HG02938 (cell line): ENCODE measurements around the gene ARHGAP21.

ENCODE experiments used
- ATAC-seq: cut with Tn5 transposase; IDR thresholded peaks from one replicate; pipeline ENCODE4 v1.9.1; 2021; ENCODE audit warnings: mild to moderate bottlenecking, moderate library complexity; ENCODE audit not compliant: unreplicated experiment

The ARHGAP21 gene

GRCh38 chr10:24723386-24723787 lies 300 bp downstream of the ARHGAP21 start:
- peak; percentile 17 for ATAC-seq

- peak; percentile 22 for ATAC-seq
Measured at GRCh38 chr10:24722676-24723385, 856 bp downstream of the ARHGAP21 start.

GRCh38 chr10:24722131-24722675 lies 1.5 kb downstream of the ARHGAP21 start:
- ATAC-seq: no peak

GRCh38 chr10:24721229-24722106 lies 2.2 kb downstream of the ARHGAP21 start:
- ATAC-seq: no peak

GRCh38 chr10:24720096-24720495 lies 3.6 kb downstream of the ARHGAP21 start:
- ATAC-seq: no peak

DNA sequence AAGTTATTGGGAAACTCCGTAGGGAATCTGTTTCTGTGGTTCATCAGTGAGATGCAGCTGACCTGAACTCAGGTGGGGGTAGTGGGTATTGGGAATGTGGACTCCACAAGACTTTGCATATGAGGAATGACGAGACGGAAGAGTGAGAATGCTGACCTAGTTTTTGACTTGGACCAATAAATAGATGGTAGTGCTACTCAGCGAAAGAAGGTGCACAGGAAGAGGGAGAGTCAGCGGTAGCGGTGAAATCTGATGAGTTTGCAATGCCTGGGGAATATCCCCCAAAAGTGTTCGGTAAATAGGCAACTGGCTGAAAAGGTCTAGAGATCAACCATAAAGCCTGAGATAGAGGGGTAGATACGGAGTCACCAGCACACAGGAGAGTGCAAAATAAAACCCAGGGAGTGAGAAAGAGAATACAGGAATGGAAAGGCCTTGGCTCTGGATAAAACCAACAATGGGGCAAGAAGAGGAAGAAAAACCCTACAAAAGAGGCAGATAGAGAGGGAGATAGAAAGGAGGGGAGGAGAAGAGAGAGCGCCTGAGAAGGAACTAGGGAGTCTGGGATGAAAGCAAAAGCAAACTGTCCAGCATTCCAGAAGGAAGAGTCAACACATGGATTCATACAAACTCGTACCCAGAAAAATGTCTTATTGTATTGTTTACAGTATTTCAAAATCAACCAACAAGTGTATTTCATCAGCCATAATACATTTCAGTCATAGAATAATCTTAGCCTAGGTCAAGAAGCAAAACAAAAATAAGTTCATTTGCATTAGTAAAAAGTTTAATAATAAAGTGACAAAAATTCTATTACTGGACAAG lies 5.4 kb downstream of the ARHGAP21 start:
- ATAC-seq: no peak

GRCh38 chr10:24716295-24716694 lies 7.4 kb downstream of the ARHGAP21 start:
- ATAC-seq: no peak

DNA sequence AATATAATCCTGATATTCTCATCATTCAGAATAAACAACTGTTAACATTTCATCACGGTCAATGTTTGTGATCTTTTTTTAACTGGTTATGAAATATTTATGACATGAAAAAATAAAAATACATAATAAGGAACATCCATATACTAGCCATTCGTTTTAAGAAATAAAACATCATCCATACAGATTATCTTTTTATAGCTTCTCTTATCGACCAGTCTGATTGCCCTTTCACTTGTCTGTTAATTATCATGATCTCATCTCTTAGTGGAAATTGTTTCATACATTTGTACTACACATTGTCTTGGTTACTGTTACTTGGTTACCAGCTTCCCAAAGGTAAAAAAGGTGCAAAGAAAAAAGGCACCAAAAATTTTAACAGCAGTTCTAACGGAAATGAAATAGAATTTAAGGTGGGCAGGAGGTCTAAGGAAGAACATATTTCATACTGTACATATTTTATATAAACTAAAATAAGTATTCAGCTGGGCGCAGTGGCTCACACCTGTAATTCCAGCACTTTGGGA lies 8.4 kb downstream of the ARHGAP21 start:
- no peak for ATAC-seq

DNA sequence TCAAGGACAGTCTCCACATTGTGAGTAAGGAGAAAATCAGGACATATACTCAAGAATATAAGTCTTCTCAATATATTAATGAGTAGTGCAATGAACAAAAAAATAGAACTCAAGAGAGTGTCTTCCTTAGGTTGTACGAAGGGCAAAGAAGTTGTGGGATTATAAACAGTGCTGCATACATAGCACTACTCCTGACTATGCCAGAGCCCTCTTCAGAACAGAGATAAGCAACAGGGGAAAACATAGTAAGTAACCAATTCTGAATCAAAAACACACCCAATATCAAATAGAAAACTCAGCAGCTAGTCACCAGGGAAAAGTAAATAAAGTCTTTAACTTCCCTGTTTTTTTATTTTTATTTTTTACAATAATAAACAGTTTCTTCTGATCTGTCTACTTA lies 10.6 kb downstream of the ARHGAP21 start:
- ATAC-seq: no peak

- no peak for ATAC-seq
Measured at GRCh38 chr10:24711465-24711864, 12.2 kb downstream of the ARHGAP21 start.

DNA sequence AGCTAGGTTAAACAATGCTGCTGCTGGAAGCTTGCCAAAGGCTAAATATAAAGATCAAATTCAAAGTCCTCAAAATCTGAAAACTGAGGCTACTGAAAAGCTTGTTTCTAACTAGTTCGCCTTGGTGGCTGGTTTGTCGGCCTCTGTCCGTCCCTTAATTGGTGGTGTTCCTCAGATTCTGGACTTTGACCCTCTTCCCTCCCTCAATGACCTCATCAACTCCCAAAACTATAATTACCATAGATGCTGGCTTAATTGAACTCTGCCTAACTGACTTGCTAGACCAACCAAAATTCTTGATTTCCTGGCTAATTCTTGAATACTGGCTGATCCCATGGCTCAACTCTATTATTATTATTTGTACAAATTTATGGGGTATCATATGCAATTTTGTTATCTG lies 15.6 kb downstream of the ARHGAP21 start:
- no peak for ATAC-seq

- ATAC-seq: no peak
Measured at GRCh38 chr10:24707445-24707844, 16.2 kb downstream of the ARHGAP21 start.

DNA sequence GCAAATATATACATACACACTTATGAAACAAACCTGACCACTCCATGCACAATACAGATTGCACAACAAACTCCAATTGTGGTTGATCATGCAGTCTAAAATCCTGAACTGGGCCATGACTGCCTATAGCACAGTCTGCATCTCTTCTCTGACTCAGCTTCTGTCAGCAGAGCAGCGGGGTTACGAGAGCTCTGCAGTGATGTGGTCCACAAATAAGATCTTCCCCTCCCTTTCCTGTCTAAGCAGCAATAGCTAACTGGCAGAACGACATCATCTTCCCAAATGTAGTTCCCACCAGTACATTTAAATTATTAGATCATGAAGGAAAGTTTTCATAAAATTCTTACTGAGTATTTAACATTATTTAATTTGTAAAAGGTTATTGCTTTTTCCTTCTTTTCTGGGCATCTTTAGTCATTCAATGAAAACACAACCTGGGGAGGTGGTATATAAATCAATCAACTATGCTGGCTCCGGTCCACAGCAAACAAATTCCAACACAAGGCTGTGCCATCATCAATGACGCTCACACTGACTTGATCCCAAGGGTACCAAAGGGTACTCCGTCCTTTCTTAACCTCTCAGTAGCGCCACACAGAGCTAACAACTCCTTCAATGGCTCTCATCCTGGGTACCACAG lies 17.1 kb downstream of the ARHGAP21 start:
- ATAC-seq: no peak

- ATAC-seq: no peak
Measured at GRCh38 chr10:24703700-24704099, 20.0 kb downstream of the ARHGAP21 start.

- ATAC-seq: peak; percentile 97
Measured at GRCh38 chr10:24701447-24701846, 22.2 kb downstream of the ARHGAP21 start.

GRCh38 chr10:24700948-24701347 lies 22.7 kb downstream of the ARHGAP21 start:
- ATAC-seq: no peak

DNA sequence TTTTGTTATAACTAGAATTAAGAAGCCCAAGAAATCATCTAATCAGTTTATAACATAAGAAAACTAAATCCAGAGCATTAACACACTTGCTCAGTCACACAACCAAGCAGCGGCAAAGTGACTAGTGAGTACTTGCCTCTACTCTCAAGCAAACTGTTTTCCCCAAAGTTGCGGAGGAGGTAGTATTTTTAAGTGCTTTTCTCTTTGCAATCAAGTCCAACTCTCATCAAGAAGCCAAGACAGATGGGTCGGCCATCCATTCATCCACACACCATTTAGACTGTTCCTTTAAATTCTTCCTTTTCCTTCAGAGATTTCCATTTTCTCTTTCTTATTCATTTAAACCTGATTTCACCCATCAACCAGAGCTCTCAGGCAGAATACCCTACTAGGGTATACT lies 25.4 kb downstream of the ARHGAP21 start:
- no peak for ATAC-seq

DNA sequence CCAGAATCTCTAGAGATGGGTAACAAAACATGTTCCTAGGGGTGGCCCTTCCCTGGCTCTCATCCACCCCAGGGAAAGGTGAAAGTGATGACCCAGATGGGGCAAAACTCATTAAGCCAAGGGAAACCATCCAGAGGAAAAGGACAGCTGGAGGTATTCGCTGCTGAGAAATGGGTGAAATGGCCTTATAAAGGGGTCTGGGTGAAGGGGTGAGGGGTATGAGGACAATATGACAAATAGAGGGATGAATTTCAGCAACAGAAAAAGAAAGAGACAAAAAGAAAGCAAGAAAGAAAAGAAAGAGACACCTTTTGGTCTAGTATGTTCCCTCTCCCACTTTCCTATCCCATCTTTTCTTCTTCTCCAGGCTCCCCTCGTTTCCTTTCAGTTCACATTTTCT lies 26.6 kb downstream of the ARHGAP21 start:
- no peak for ATAC-seq

- ATAC-seq: no peak
Measured at GRCh38 chr10:24695452-24695851, 28.2 kb downstream of the ARHGAP21 start.

GRCh38 chr10:24694086-24694485 lies 29.6 kb downstream of the ARHGAP21 start:
- ATAC-seq: no peak
